Muscle layer of duodenum (tissue), 2 donors: ENCODE data around the gene TM9SF3.
"Not testable (repeated sequence)": the region's sequence is repeated elsewhere in the genome, so short reads cannot be mapped to it uniquely, and the experiment has no call there.

Experiments
- H3K27ac ChIP-seq: one replicate; pipeline ENCODE4 v1.7.0; 2013; ENCODE audit warnings: mild to moderate bottlenecking, low read length
- H3K27me3 ChIP-seq: one replicate; pipeline ENCODE4 v1.7.0; 2013; ENCODE audit warnings: low read depth, mild to moderate bottlenecking, control low read depth, low read length
- H3K36me3 ChIP-seq, 2 donors: one replicate each; pipeline ENCODE4 v1.7.0; 2013; ENCODE audit warnings: low read length in 2 of 2, control low read depth in 1 of 2, mild to moderate bottlenecking in 1 of 2; ENCODE audit not compliant: insufficient read depth in 2 of 2, control insufficient read depth in 1 of 2
- H3K4me1 ChIP-seq, 2 donors: one replicate each; pipeline ENCODE4 v1.7.0; 2013; ENCODE audit warnings: low read length in 2 of 2, mild to moderate bottlenecking in 2 of 2, control low read depth in 1 of 2, moderate library complexity in 1 of 2; ENCODE audit not compliant: insufficient read depth in 2 of 2, control insufficient read depth in 1 of 2
- H3K4me3 ChIP-seq, 2 donors: one replicate each; pipeline ENCODE4 v1.7.0; 2013; ENCODE audit warnings: low read length in 2 of 2, low read depth in 1 of 2, mild to moderate bottlenecking in 1 of 2
- H3K9me3 ChIP-seq, 2 donors: one replicate each; pipeline ENCODE4 v1.7.0; 2013; ENCODE audit warnings: low read length in 2 of 2, control low read depth in 1 of 2, mild to moderate bottlenecking in 1 of 2; ENCODE audit not compliant: control insufficient read depth in 1 of 2
- donor health status: healthy.

Gene TM9SF3

DNA sequence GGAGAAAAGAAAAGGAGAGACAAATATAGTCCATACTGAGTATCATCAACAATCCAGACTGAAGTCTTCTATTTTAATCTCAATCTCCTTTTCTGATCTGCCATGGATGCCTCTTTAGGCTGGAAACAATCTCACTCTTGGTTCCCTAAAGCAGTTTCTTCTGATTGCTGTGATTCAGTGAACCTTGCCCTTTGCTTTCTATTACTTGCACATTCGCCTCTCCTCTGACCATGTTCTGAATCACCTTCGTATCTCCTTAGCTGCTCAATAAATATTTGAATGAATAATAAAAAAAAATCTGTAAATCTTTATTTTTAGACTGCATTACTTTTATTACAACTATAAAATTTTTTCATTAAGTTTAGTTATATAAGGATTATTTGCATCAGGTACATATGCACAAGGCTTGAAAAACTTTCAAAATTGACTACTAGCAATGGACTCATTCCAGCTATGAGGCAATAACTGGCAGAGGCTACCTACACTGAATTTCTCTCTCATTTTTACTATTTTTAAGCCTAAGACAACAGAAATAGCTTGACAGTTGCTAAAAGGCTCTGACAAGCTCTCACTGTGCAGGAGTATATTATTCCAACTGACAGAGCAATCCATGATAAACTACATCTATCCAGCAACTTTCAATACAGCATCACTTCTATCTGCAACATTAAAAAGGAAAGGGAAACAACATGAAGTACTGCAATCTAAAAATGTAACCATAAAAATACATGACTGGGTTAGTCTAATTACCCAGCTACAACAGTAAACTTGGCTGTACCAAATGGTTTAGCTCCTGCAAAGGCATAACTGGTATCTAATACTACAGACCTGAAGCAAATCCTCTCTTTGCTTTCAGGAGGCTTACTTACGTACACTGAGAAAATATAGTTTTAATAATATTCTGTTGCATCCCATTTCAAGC, 25.6 kb downstream of the TM9SF3 start:
- Histone ChIP-seq H3K9me3 (no peaks in the 10 kb centered on the region), H3K4me1 (no peaks in the 10 kb centered on the region), H3K36me3 (peaks cover 6 to 33% of the 10 kb centered on the region in 2 donors), H3K4me3 (no peak overlapping the region), H3K27ac (no peak overlapping the region), H3K27me3 (no peaks in the 10 kb centered on the region)

DNA sequence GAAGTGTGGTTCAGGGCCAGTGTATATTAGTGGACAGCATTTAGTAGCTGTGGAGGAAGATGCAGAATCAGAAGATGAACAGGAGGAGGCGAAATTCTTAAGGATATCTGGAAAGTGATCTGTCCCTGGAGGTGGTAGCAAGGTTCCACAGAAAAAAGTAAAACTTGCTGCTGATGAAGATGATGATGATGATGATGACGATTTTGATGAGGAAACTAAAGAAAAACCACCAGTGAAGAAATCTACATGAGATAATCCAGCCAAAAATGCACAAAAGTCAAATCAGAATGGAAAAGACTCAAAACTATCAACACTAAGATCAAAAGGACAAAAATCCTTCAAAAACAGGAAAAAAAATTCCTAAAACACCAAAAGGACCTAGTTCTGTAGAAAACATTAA, 26.3 kb downstream of the TM9SF3 start:
- H3K27me3 ChIP-seq, result no peaks in the 10 kb centered on the region
- H3K4me1 ChIP-seq, result no peaks in the 10 kb centered on the region
- H3K36me3 ChIP-seq, result peaks cover 6 to 33% of the 10 kb centered on the region in 2 donors
- H3K4me3 ChIP-seq, result no peak overlapping the region
- no peak overlapping the region for H3K27ac ChIP-seq
- H3K9me3 ChIP-seq, result no peaks in the 10 kb centered on the region

DNA sequence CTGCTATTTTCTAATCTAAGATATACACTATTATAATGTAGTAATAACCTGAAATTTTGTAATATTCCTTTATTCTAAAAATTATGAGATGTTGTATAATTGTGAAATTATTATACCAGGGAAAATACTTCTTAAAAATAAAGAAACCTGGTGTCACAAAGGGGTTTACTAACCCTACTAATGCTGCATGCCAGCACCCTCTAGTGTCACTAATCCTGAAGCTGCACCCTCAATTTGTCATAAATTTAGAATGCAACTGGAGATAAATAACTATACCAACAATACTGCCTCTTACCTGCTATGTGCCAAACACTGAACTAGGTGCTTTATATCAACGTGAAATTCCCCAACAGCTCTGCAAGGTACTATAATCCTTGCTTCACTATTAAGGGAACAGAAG, 30.8 kb downstream of the TM9SF3 start:
- H3K27ac ChIP-seq, result no peak overlapping the region
- no peaks in the 10 kb centered on the region for H3K4me1 ChIP-seq
- H3K4me3 ChIP-seq, result no peak overlapping the region
- H3K9me3 ChIP-seq, result no peaks in the 10 kb centered on the region
- peaks cover 21 to 39% of the 10 kb centered on the region in 2 donors for H3K36me3 ChIP-seq
- no peaks in the 10 kb centered on the region for H3K27me3 ChIP-seq

DNA sequence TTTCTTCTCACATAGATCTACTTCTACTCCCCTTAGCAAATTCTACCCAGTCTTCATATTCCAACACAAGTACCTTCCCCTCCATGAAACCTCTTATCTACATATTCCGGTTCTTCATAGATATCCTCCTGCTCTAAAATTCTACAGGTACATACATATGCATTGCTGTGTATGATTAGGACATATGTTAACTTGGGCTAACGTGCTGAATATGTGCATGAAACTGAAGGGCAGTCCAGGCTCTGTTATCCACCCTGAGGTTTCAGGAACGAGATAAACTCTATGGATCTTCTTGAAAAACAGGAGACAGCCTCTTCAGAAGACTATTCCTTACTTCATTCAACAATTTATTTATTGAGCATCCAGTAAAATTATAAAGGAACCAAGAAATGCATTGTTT, 31.5 kb downstream of the TM9SF3 start:
- peaks cover 28 to 46% of the 10 kb centered on the region in 2 donors for H3K36me3 ChIP-seq
- H3K27me3 ChIP-seq, result no peaks in the 10 kb centered on the region

DNA sequence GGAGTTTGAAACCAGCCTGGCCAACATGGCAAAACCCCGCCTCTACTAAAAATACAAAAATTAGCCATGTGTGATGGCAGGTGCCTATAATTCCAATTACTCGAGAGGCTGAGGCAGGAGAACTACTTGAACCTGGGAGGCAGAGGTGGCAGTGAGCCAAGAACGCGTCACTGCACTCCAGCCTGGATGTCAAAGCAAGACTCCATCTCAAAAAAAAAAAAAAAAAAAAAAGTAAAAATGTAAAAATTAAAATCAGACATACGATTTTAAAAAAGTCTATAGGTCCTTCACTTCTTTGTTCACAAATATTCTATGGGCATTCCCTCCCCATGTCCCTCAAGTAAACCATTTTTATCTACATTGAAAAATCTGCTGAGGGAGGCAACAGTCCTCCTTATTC, 38.2 kb downstream of the TM9SF3 start:
- Histone ChIP-seq H3K36me3 (peaks cover 39% of the 10 kb centered on the region in 2 donors), H3K9me3 (no peaks in the 10 kb centered on the region), H3K4me3 (no peak overlapping the region), H3K4me1 (no peaks in the 10 kb centered on the region), H3K27me3 (no peaks in the 10 kb centered on the region), H3K27ac (no peak overlapping the region)

More for the DNA sequence above, 31.5 kb downstream of the TM9SF3 start:
- Histone ChIP-seq H3K4me3 (no peak overlapping the region), H3K27ac (no peak overlapping the region), H3K9me3 (no peaks in the 10 kb centered on the region), H3K4me1 (no peaks in the 10 kb centered on the region)

GRCh38 chr10:96545558-96545957, 41.3 kb downstream of the TM9SF3 start:
- not testable (repeated sequence) for H3K4me3 ChIP-seq, H3K4me1 ChIP-seq, H3K27ac ChIP-seq, H3K27me3 ChIP-seq, H3K9me3 ChIP-seq
- H3K36me3 ChIP-seq, result peaks cover 32 to 37% of the 10 kb centered on the region in 2 donors

GRCh38 chr10:96541921-96542320, 44.9 kb downstream of the TM9SF3 start:
- H3K27me3 ChIP-seq, result no peaks in the 10 kb centered on the region
- no peak overlapping the region for H3K27ac ChIP-seq
- no peaks in the 10 kb centered on the region for H3K4me1 ChIP-seq
- H3K36me3 ChIP-seq, result peaks cover 27 to 28% of the 10 kb centered on the region in 2 donors
- no peak overlapping the region for H3K4me3 ChIP-seq
- H3K9me3 ChIP-seq, result no peaks in the 10 kb centered on the region

DNA sequence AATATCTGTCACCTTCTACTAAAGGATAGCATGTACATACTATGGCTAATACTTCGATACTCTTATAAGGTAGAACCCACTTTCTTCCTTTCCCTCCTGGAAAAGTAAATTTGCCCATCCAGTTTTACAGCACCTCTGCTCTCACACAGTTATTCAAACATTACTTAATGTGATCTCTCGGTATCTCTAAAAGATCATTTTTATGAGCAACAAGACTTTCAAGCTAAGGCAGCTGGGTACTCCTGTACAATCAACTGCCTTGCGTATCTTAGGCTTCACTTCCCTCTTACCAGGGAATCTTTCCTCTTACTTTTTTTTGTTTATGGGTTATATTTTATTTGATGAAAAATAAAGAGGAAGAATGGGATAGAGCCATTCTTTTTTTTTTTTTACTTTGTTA, 46.6 kb downstream of the TM9SF3 start:
- Histone ChIP-seq H3K27ac (no peak overlapping the region), H3K27me3 (no peaks in the 10 kb centered on the region), H3K36me3 (peaks cover 17 to 28% of the 10 kb centered on the region in 2 donors), H3K9me3 (no peaks in the 10 kb centered on the region), H3K4me3 (no peak overlapping the region), H3K4me1 (no peaks in the 10 kb centered on the region)

GRCh38 chr10:96538683-96539082, 48.1 kb downstream of the TM9SF3 start:
- Histone ChIP-seq H3K27me3 (no peaks in the 10 kb centered on the region), H3K9me3 (no peaks in the 10 kb centered on the region), H3K4me1 (no peaks in the 10 kb centered on the region), H3K4me3 (no peak overlapping the region), H3K36me3 (peaks cover 14 to 25% of the 10 kb centered on the region in 2 donors), H3K27ac (no peak overlapping the region)

- Histone ChIP-seq H3K27ac (no peak overlapping the region), H3K27me3 (no peaks in the 10 kb centered on the region), H3K4me3 (no peak overlapping the region), H3K9me3 (no peaks in the 10 kb centered on the region), H3K4me1 (no peaks in the 10 kb centered on the region), H3K36me3 (peaks cover 10 to 22% of the 10 kb centered on the region in 2 donors)
These were observed 50.7 kb downstream of the TM9SF3 start for GRCh38 chr10:96536129-96536528.

GRCh38 chr10:96532523-96532922, 54.3 kb downstream of the TM9SF3 start:
- no peaks in the 10 kb centered on the region for H3K27me3 ChIP-seq
- H3K4me1 ChIP-seq, result peaks cover 0 to 5% of the 10 kb centered on the region in 2 donors
- H3K9me3 ChIP-seq, result no peaks in the 10 kb centered on the region
- no peak overlapping the region for H3K27ac ChIP-seq
- peaks cover 24 to 34% of the 10 kb centered on the region in 2 donors for H3K36me3 ChIP-seq
- H3K4me3 ChIP-seq, result no peak overlapping the region
